ENCODE data around the gene SLC43A3.

DNA sequence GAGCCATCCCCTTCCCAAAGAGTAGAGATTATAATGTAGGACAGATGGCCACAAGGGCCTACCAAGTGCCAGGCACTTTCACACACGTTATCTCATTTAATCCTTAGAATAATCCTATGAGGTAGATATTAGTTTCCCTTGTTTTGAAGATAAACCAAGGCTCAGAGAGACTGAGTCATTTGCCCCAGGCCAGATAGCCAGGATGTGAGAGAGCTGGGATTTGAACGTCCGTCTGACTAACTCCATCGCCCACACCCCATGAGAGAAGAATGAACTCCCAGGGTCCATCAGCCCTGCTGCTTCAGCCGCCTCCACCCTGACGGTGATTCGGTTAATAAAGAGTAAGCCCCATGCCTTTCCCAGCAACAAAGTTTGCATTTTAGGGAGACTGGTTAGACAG is 56.7 kb downstream of the SLC43A3 start:
- TF ChIP-seq, protein P1, sequence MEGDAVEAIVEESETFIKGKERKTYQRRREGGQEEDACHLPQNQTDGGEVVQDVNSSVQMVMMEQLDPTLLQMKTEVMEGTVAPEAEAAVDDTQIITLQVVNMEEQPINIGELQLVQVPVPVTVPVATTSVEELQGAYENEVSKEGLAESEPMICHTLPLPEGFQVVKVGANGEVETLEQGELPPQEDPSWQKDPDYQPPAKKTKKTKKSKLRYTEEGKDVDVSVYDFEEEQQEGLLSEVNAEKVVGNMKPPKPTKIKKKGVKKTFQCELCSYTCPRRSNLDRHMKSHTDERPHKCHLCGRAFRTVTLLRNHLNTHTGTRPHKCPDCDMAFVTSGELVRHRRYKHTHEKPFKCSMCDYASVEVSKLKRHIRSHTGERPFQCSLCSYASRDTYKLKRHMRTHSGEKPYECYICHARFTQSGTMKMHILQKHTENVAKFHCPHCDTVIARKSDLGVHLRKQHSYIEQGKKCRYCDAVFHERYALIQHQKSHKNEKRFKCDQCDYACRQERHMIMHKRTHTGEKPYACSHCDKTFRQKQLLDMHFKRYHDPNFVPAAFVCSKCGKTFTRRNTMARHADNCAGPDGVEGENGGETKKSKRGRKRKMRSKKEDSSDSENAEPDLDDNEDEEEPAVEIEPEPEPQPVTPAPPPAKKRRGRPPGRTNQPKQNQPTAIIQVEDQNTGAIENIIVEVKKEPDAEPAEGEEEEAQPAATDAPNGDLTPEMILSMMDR (IDR thresholded peaks at IDR 0.05; ENCODE audit: low read depth, low read length): no peak
- TF ChIP-seq EZH2phosphoT487 (IDR thresholded peaks at IDR 0.05; ENCODE audit: low read depth): no peak

Data from OCI-LY3 (cell line).